Measurements from ENCODE around the gene PPP3CA.
"Not testable (repeated sequence)": the region's sequence is repeated elsewhere in the genome, so short reads cannot be mapped to it uniquely, and the experiment has no call there.

PPP3CA gene

GRCh38 chr4:101217353-101218031, 129.8 kb downstream of the PPP3CA start:
- DNase-seq (ENCODE audit: low read depth in 2 of 2) = no peak

- DNase-seq (ENCODE audit: low read depth in 2 of 2) = no peak
These were observed 136.2 kb downstream of the PPP3CA start for GRCh38 chr4:101211146-101211553.

DNA sequence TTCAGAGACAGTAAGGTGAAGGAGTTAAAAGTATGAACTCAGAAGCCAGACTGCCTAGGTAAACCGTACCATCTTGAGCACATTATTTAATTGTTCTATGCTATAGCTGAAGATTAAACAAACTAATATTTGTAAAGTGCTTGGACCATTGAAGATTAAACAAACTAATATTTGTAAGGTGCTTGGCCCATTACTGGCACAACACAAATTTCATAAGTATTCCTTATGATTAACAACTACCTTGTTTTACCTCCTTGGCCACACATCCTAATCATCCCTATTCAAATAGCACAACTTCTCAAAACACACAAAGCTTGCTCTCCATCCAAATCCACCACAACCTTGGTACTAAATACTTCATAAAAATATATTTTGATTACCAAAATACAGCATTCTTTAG, 137.0 kb downstream of the PPP3CA start:
- no peak for DNase-seq (ENCODE audit: low read depth in 2 of 2)

- DNase-seq (ENCODE audit: low read depth in 2 of 2) = no peak
These were observed 139.2 kb downstream of the PPP3CA start for GRCh38 chr4:101208171-101208570.

GRCh38 chr4:101205916-101206315, 141.4 kb downstream of the PPP3CA start:
- DNase-seq (ENCODE audit: low read depth in 2 of 2) = no peak

- no peak for DNase-seq (ENCODE audit: low read depth in 2 of 2)
These were observed 145.9 kb downstream of the PPP3CA start for GRCh38 chr4:101201421-101201820.

DNA sequence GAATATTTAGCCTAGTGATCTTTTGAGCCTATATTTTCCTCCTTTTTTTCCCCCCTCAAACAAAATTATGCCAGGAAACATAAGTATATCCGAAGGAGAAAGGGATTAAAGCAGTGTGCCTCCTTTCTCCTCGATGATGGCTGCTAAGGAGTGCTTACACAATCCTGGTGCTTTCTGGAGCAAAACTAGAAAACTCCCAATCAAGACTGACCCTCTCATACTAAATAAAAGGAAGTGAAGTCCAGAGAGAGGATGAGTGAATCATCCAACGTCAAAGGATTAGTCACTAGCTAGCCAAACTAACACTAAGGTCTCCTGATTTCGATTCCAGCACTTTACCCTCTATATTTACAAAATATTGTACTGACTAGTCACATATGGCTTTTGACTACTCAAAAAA, 146.8 kb downstream of the PPP3CA start:
- peak; percentile 42 to 43 for DNase-seq (ENCODE audit: low read depth in 2 of 2)

DNA sequence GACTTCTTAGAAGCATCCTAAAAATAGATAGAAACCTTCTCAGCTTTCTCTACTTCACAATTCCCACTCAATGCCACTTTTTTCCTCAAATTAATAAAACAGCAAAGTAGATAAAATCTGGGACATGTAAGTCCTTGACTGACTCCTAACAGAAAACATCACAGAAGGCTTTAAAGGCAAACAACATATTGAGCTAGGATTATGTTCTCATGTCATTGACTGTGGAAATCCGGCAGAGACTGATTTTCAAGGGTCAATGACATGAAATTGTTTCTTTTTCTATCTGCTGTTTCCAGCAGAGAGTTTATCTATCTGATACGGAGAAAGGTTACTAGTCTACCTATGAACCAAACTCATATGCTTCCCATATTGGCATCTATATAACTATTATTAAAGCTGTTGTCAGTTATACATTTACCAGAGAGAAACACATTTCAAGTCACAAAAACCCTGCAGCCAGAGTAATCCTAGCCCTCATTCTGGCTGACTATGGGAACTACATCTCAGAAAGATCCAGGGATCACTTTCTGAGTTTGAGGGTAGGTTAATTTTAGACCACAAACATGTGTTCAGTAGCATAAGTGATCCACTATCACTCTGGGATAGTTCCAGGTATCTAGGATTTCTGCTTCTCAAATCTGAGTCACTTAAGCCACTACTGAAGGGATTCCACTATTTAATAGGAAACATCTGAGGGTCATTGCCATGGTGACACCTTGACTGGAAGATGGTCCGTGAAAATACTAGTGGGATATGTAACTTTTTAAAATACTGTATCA, 147.6 kb downstream of the PPP3CA start:
- peak in 1 of 2 experiments; percentile 12 for DNase-seq (ENCODE audit: low read depth in 2 of 2)

DNA sequence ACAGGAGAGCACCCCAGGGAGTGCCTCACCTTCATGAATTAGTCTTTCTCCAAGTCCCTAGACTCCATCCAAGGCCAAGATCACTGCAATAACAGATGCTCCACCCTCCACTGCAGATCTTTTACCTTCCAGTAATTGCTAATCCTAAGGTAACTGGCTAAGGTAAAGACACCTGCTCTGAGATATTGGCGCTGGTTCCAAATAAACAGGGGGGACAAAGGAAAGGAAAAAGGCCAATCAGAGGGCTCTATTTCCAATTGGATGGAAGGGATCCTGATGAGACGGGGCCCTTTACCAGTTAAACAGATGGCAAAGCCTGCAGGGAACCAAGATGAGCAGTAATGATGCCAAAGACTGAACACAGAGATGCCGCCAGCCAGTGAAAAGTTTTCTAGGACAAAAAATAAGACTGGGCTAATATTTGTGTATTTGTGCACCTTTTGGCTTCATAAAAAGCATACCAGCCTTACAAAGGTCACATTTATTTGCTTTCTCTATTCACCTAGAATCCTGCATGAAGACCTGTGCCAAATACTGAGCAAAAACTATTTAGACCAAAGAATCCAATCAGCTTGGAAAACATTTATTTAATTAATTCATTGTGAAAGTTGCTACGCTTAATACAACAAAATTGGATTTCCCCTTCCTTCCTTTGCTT, 148.5 kb downstream of the PPP3CA start:
- DNase-seq (ENCODE audit: low read depth in 2 of 2) = no peak

DNA sequence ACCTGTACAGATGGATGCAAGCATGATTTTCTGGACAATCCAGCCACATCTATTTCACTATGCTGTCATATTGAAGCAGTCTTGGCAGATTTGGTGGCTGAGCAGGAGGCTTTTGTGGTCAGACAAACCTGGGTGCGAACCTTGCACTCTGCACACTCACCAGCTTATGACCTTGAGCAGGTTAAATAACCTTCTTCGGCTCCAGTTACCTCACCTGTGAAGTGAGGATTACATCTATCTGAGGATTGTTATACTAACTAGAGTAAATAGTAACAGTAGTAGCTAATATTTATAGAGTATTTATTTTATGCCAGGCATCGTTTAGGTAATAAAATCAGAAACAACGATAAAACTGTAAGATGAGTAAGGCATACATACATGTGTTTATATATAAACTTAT, 150.0 kb downstream of the PPP3CA start:
- DNase-seq (ENCODE audit: low read depth in 2 of 2) = no peak

DNA sequence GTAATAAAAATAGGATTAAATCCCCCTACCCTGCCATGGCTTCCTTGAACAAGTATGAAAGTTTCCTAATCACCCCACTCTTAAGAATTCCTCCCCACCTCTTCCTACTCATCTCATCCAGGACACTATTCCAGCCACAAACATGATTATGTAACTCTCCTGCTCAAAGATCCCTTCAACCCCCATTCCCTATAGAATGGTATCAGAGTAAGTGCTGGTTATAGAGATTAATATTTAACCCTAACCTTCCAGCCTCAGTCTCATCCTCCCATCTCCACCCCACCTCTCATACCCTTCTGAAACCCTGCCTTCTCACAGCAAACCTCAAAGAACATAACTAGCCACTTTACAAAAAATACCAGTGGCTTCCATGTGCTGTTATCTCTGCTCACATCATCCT, 155.1 kb downstream of the PPP3CA start:
- no peak for DNase-seq (ENCODE audit: low read depth in 2 of 2)

GRCh38 chr4:101191302-101192098, 155.8 kb downstream of the PPP3CA start:
- no peak for DNase-seq (ENCODE audit: low read depth in 2 of 2)

DNA sequence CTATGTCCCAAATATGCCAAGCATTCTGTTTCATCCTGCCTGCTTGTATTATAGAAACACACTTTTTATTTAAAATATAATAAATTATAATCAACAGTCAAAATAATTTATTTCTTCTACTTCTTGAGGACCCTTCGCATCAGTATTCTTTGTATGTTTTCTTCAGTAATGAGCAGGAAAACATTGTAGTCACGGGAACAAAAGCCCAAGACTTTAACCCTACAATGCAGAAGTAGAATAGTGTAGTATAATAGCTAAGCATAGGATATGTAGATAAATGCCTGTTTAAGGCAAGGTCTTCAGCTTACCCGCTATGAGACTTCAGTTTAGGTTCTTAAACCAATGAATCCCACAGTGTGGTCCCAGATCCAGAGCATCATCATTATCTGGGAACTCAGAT, 156.6 kb downstream of the PPP3CA start:
- no peak for DNase-seq (ENCODE audit: low read depth in 2 of 2)

DNA sequence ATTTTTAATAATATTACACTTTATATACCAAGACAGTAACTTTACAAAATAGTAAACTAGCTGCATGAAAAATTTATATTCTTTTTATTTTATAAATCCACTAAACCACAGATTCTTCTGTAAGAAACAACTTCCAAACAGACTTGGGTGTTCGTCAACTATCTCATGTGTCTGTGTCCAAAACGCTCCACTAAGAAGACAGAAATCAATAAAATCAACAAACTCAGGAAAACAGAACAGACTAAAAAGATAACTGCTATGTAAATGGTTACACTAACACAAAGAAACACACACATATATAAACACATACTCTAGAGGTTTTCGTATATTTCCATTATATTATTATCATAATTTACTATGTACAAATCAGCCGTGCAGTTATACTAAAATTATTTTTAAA, 158.4 kb downstream of the PPP3CA start:
- DNase-seq (ENCODE audit: low read depth in 2 of 2) = no peak

DNA sequence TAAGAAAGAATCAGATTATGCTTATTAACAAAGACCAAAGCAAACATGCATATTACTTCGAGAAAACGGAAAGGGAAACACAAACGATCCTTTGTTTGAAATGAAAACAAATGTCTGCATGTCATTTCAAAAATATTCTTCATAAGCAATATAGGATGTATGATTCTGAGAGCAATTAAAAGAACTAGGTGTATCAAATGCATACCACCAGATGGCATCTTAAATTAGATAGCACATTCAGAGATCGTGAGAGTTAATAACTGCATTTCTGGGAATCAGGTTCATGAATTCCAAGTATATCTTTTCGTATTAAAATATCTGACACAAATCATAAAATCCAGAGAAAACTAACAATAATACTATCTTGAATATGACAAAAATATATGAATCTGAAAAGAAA, 159.5 kb downstream of the PPP3CA start:
- DNase-seq (ENCODE audit: low read depth in 2 of 2) = no peak

- no peak for DNase-seq (ENCODE audit: low read depth in 2 of 2)
These were observed 160.7 kb downstream of the PPP3CA start for GRCh38 chr4:101186567-101187184.

DNA sequence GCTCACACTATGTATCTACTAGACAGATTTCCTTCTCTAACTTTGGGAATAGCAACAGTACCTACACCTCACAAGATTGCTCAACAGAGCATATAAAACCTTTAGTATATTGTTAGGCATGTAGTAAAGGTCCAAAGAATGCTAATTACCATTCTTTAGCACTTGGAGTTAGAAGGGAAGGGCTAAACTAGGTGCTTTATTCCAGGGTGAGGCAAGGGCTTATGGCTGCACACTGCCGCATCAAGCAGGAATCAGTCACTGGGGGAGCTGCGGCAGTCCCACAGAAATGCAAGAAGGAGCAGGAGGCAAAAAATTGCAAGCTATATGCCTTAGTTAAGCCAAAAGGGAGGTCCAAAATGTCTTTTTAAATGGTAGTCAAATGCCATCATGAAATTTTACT, 162.7 kb downstream of the PPP3CA start:
- DNase-seq (ENCODE audit: low read depth in 2 of 2) = no peak

DNA sequence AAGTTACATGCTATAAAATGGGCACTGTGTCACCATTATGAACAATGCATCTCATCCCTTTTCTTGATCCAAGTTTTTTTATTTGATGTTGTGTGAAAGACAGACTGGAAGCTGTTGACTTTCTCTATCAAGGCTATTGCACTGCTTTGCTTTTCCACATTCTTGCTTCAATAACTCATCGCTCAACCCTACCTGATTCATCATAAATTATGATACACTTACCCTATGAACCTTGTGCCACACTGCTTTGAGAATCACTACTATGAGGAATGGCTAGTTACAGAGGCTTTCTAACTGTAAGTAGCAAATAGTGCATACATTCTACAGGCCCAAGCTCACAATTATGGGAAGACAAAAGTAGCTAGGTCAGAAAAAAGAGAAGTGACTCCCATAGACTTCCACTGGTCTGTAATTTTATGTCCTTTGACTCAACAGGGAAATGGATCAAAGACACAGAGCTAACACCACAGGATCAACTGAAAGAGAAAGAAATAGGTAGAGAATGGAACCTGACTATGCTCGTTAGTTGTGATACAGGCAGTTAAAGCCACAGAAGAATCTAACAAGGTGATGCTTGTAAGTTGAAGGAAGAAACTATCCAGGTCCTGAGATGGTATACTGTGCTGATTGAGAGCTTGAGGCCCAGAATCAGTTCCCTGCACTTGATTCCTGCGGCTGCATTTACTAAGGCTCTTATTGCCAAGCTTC, 163.5 kb downstream of the PPP3CA start:
- no peak for DNase-seq (ENCODE audit: low read depth in 2 of 2)

DNA sequence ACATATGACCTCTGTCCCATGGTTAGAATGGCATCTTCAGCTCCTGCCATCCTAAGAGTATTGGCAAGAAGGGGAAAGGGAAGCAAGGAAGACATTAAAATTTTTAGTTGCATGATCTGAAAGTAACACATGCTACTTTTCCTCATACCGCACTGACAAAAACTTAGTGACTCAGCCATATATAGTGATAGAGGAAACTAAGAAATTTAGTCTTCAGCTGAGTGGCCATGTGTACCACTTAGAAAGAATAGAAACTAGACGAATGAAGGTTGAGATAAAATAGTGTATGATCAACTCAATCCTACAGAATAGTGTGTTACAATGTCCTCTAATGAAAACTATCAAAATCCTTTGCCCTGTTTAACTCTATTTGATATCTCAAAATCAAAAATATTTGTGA, 164.1 kb downstream of the PPP3CA start:
- no peak for DNase-seq (ENCODE audit: low read depth in 2 of 2)

- DNase-seq (ENCODE audit: low read depth in 2 of 2) = not testable (repeated sequence)
These were observed 164.6 kb downstream of the PPP3CA start for GRCh38 chr4:101182688-101183087.

GRCh38 chr4:101178731-101179130, 168.6 kb downstream of the PPP3CA start:
- DNase-seq (ENCODE audit: low read depth in 2 of 2) = no peak
